Body of pancreas (tissue), 4 donors: Measurements from ENCODE around the gene TLR9.

Source experiments
- POLR2A ChIP-seq, 3 donors: fragments of 450-650 bp; IDR thresholded peaks; one replicate each; pipeline ENCODE4 v1.6.1; 2016; ENCODE audit warnings: antibody characterized with exemption in 3 of 3, mild to moderate bottlenecking in 2 of 3
- TF ChIP-seq, protein P1 (sequence below), 7 experiments: fragments of 450-650 bp in 4 of 7; fragments of 200-600 bp in 3 of 7; sonication (generic) in 3 of 7; IDR thresholded peaks; one replicate each; pipeline ENCODE4 v1.5.1; 2016 to 2019; ENCODE audit warnings: antibody characterized with exemption in 7 of 7

DNA sequence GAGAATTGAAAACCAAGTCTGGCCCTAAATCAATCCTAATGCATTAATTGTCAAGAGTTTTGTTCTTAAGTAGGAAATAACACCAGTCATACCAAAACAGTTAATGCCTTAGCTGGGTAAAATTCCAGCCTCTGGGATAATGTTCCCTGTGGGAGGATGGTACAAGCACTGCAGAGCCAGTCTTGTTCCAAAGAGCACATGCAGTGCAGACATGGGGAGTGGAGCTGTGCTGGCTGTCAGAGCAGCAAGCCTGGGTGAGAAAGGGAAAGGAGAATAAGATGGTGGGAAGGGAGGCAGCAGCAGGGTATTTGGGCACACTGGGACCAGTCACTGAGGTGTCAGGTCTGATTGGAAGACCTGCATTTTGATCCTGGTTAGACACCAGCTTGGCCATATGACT is 15.4 kb downstream of the TLR9 start:
- TF ChIP-seq, protein P1, sequence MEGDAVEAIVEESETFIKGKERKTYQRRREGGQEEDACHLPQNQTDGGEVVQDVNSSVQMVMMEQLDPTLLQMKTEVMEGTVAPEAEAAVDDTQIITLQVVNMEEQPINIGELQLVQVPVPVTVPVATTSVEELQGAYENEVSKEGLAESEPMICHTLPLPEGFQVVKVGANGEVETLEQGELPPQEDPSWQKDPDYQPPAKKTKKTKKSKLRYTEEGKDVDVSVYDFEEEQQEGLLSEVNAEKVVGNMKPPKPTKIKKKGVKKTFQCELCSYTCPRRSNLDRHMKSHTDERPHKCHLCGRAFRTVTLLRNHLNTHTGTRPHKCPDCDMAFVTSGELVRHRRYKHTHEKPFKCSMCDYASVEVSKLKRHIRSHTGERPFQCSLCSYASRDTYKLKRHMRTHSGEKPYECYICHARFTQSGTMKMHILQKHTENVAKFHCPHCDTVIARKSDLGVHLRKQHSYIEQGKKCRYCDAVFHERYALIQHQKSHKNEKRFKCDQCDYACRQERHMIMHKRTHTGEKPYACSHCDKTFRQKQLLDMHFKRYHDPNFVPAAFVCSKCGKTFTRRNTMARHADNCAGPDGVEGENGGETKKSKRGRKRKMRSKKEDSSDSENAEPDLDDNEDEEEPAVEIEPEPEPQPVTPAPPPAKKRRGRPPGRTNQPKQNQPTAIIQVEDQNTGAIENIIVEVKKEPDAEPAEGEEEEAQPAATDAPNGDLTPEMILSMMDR (IDR thresholded peaks at IDR 0.05): no peak
- no peak for TF ChIP-seq POLR2A (IDR thresholded peaks at IDR 0.05)
